ENCODE measurements around the gene MCM9.
A peak's percentile ranks its signal among the peaks of the same experiment; 100 is the strongest.
"Not testable (repeated sequence)": the region's sequence is repeated elsewhere in the genome, so short reads cannot be mapped to it uniquely, and the experiment has no call there.

GRCh38 chr6:118796548-118796947 lies 138.4 kb downstream of the MCM9 start:
- peak in 3 of 6 experiments; percentile 15 to 29 (median 28) for TF ChIP-seq CTCF (IDR thresholded peaks at IDR 0.05)
- TF ChIP-seq POLR2A (IDR thresholded peaks at IDR 0.05) = not testable (repeated sequence)

Data from Peyer's patch (tissue), 4 donors.